ENCODE data around the gene FAF1. TPM values are rescaled to one million over a fixed set of nuclear protein-coding genes. Genes with fewer than 3 reads are reported as not detected.
"Not testable (repeated sequence)": the region's sequence is repeated elsewhere in the genome, so short reads cannot be mapped to it uniquely, and the experiment has no call there.

FAF1 gene
- total RNA-seq, 4 donors from 2014 or later, result 47.1 to 87.0 (median 79.4) TPM

DNA sequence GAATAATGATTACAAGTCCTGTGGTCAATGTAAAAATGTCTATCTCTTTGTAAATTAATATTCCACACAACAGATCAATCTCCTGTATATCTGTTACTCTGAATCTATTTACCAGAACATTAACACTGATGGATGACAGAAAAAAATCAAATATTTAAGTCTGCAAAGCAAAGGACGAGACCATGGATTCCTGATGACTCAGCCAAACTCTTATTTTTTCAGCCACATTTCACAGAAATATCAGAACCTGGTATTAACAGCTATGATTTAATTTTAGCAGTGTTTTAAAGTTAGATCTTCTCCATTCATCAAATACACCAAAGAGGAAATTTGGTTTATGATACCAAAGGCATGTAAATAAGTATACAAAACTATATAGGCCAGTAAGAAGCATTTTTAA lies 46.1 kb downstream of the FAF1 start:
- intact Hi-C loops (cut with DNase I), result no loop called here
- WGBS, 2 donors, result 100% methylated on average over 1 of the region's 1 CpG
- H3K36me3 ChIP-seq, result no peaks in the 10 kb centered on the region
- no peaks in the 10 kb centered on the region for H3K4me1 ChIP-seq
- DNase-seq, result no peak
- H3K9me3 ChIP-seq, result no peaks in the 10 kb centered on the region
- no peaks in the 10 kb centered on the region for H3K27me3 ChIP-seq
- TF ChIP-seq POLR2A (IDR thresholded peaks at IDR 0.05), result no peak
- TF ChIP-seq, protein P1, sequence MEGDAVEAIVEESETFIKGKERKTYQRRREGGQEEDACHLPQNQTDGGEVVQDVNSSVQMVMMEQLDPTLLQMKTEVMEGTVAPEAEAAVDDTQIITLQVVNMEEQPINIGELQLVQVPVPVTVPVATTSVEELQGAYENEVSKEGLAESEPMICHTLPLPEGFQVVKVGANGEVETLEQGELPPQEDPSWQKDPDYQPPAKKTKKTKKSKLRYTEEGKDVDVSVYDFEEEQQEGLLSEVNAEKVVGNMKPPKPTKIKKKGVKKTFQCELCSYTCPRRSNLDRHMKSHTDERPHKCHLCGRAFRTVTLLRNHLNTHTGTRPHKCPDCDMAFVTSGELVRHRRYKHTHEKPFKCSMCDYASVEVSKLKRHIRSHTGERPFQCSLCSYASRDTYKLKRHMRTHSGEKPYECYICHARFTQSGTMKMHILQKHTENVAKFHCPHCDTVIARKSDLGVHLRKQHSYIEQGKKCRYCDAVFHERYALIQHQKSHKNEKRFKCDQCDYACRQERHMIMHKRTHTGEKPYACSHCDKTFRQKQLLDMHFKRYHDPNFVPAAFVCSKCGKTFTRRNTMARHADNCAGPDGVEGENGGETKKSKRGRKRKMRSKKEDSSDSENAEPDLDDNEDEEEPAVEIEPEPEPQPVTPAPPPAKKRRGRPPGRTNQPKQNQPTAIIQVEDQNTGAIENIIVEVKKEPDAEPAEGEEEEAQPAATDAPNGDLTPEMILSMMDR (IDR thresholded peaks at IDR 0.05), result no peak
- no peak overlapping the region for H3K4me3 ChIP-seq (replicated peaks in 1 of 3)
- no peak overlapping the region for H3K27ac ChIP-seq

DNA sequence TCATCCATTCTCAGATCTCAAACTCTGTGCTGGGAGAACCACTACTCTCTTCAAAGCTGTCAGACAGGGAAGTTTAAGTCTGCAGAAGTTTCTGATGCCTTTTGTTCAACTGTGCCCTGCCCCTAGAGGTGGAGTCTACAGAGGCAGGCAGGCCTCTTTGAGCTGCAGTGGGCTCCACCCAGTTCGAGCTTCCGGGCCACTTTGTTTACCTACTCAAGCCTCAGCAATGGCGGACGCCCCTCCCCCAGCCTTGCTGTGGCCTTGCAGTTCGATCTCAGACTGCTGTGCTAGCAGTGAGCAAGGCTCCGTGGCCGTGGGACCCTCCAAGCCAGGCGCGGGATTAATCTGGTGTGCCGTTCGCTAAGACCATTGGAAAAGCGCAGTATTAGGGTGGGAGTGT lies 49.7 kb downstream of the FAF1 start:
- intact Hi-C loops (cut with DNase I); H3K27ac ChIP-seq; H3K4me1 ChIP-seq; H3K27me3 ChIP-seq; DNase-seq; H3K4me3 ChIP-seq (replicated peaks in 1 of 3); H3K36me3 ChIP-seq; H3K9me3 ChIP-seq: not testable (repeated sequence)
- 92 to 100% methylated on average over 7 to 11 of the region's 12 CpGs for WGBS, 2 donors

DNA sequence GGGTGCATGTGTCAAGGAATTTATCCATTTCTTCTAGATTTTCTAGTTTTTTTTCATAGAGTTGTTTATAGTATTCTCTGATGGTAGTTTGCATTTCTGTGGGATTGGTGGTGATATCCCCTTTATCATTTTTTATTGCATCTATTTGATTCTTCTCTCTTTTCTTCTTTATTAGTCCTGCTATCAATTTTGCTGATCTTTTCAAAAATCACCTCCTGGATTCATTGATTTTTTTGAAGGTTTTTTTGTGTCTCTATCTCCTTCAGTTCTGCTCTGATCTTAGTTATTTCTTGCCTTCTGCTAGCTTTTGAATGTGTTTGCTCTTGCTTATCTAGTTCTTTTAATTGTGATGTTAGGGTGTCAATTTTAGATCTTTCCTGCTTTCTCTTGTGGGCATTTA lies 52.5 kb downstream of the FAF1 start:
- H3K9me3 ChIP-seq; H3K4me3 ChIP-seq (replicated peaks in 1 of 3); intact Hi-C loops (cut with DNase I); H3K4me1 ChIP-seq; H3K27ac ChIP-seq; H3K36me3 ChIP-seq; H3K27me3 ChIP-seq; DNase-seq: not testable (repeated sequence)

DNA sequence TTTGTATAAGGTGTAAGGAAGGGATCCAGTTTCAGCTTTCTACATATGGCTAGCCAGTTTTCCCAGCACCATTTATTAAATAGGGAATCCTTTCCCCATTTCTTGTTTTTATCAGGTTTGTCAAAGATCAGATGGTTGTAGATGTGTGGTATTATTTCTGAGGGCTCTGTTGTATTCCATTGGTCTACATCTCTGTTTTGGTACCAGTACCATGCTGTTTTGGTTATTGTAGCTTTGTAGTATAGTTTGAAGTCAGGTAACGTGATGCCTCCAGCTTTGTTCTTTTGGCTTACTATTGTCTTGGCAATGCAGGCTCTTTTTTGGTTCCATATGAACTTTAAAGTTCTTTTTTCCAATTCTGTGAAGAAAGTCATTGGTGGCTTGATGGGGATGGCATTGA lies 54.0 kb downstream of the FAF1 start:
- H3K4me1 ChIP-seq; H3K36me3 ChIP-seq; H3K27me3 ChIP-seq; DNase-seq; H3K9me3 ChIP-seq; H3K27ac ChIP-seq; intact Hi-C loops (cut with DNase I); H3K4me3 ChIP-seq (replicated peaks in 1 of 3): not testable (repeated sequence)
- 92 to 94% methylated on average over 1 of the region's 1 CpG for WGBS, 2 donors

DNA sequence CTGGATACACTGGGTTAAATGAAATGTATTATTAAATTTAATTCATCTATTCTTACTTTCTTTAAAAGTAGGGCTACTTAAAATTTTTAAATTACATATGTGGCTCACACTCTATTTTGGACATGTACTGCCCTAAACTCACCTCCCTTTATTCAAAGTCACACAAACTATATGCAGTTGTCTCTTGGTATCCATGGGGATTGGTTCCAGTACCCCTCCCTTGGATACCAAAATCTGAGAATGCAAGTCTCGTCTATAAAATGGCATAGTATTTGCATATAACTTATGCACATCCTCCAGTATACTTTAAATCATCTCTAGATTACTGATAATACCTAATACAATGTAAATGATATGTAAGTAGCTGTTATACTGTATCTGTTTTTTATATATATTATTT lies 57.6 kb downstream of the FAF1 start:
- H3K9me3 ChIP-seq, result no peaks in the 10 kb centered on the region
- H3K36me3 ChIP-seq, result no peaks in the 10 kb centered on the region
- DNase-seq, result no peak
- 90 to 98% methylated on average over 1 of the region's 1 CpG for WGBS, 2 donors
- H3K4me1 ChIP-seq, result no peaks in the 10 kb centered on the region
- H3K27me3 ChIP-seq, result no peaks in the 10 kb centered on the region
- no peak overlapping the region for H3K27ac ChIP-seq
- H3K4me3 ChIP-seq (replicated peaks in 1 of 3), result no peak overlapping the region
- TF ChIP-seq POLR2A (IDR thresholded peaks at IDR 0.05), result no peak
- TF ChIP-seq, protein P1 (IDR thresholded peaks at IDR 0.05), result no peak
- intact Hi-C loops (cut with DNase I), result no loop called here

DNA sequence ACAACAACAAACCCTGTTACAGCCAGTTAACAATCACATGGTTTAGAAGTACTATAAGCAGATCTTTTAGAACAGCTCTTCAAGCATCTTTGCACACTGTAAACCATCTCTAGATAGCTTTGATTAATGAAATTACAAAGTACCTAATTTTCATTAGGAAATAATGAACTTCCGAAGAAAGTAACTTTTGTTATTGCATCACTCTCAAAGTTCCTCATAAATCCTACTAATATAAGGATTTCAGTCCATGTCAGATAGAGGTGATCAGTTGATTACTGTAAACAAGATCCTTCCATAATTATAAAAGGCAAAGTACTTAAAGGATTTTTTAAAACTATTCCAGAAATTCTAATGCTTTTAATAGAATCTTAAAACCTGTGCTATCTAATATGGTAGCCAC lies 58.2 kb downstream of the FAF1 start:
- DNase-seq, result no peak
- H3K27ac ChIP-seq, result no peak overlapping the region
- TF ChIP-seq POLR2A (IDR thresholded peaks at IDR 0.05), result no peak
- TF ChIP-seq, protein P1 (IDR thresholded peaks at IDR 0.05), result no peak
- no peaks in the 10 kb centered on the region for H3K27me3 ChIP-seq
- no peaks in the 10 kb centered on the region for H3K36me3 ChIP-seq
- intact Hi-C loops (cut with DNase I), result no loop called here
- H3K9me3 ChIP-seq, result no peaks in the 10 kb centered on the region
- no peaks in the 10 kb centered on the region for H3K4me1 ChIP-seq
- WGBS, 2 donors, result 0% methylated on average over 1 of the region's 1 CpG
- no peak overlapping the region for H3K4me3 ChIP-seq (replicated peaks in 1 of 3)

DNA sequence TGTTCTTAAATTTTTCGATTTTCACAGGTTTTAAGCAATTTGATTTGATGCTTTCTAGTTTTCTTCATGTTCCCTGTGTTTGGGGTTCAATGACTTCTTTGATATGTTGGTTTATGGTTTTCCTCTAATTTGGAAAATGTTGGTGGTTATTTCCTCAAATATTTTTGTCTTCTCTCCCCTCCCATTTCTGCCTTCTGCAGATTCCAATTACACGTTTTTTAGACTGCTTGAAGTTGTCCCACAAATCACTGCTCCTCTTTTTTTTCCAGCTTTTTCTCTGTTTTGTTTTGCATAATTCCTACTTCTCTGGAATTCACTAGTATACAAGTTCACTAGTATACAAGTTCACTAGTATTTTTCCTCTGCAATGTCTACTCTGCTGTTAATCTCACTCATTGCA lies 61.3 kb downstream of the FAF1 start:
- no peaks in the 10 kb centered on the region for H3K27me3 ChIP-seq
- H3K36me3 ChIP-seq, result no peaks in the 10 kb centered on the region
- no peaks in the 10 kb centered on the region for H3K9me3 ChIP-seq
- no peak overlapping the region for H3K4me3 ChIP-seq (replicated peaks in 1 of 3)
- H3K27ac ChIP-seq, result no peak overlapping the region
- DNase-seq, result no peak
- TF ChIP-seq POLR2A (IDR thresholded peaks at IDR 0.05), result no peak
- WGBS, 2 donors, result 82 to 87% methylated on average over 2 of the region's 2 CpGs
- H3K4me1 ChIP-seq, result no peaks in the 10 kb centered on the region
- intact Hi-C loops (cut with DNase I), result no loop called here
